ENCODE data around the gene MGLL.

The MGLL gene

GRCh38 chr3:127732879-127733350, 89.4 kb downstream of the MGLL start:
- H3K36me3 ChIP-seq (ENCODE audit: control insufficient read depth, insufficient read depth, low read length) = no peaks in the 10 kb centered on the region
- H3K9ac ChIP-seq (ENCODE audit: low read length) = no peak overlapping the region
- peaks cover 9% of the 10 kb centered on the region for H3K4me1 ChIP-seq (ENCODE audit: control insufficient read depth, insufficient read depth, low read length)
- no peaks in the 10 kb centered on the region for H3K27me3 ChIP-seq (ENCODE audit: control insufficient read depth, insufficient read depth, low read length)
- no peak overlapping the region for H3K27ac ChIP-seq (ENCODE audit: low read depth, low read length)
- no peak overlapping the region for H3K4me3 ChIP-seq (ENCODE audit: low read length)

- Histone ChIP-seq H3K27ac (ENCODE audit: low read depth, low read length) (no peak overlapping the region), H3K4me1 (ENCODE audit: control insufficient read depth, insufficient read depth, low read length) (peaks cover 9% of the 10 kb centered on the region), H3K36me3 (ENCODE audit: control insufficient read depth, insufficient read depth, low read length) (no peaks in the 10 kb centered on the region), H3K9ac (ENCODE audit: low read length) (no peak overlapping the region), H3K4me3 (ENCODE audit: low read length) (no peak overlapping the region), H3K27me3 (ENCODE audit: control insufficient read depth, insufficient read depth, low read length) (no peaks in the 10 kb centered on the region)
These were observed 90.0 kb downstream of the MGLL start for GRCh38 chr3:127732303-127732702.

DNA sequence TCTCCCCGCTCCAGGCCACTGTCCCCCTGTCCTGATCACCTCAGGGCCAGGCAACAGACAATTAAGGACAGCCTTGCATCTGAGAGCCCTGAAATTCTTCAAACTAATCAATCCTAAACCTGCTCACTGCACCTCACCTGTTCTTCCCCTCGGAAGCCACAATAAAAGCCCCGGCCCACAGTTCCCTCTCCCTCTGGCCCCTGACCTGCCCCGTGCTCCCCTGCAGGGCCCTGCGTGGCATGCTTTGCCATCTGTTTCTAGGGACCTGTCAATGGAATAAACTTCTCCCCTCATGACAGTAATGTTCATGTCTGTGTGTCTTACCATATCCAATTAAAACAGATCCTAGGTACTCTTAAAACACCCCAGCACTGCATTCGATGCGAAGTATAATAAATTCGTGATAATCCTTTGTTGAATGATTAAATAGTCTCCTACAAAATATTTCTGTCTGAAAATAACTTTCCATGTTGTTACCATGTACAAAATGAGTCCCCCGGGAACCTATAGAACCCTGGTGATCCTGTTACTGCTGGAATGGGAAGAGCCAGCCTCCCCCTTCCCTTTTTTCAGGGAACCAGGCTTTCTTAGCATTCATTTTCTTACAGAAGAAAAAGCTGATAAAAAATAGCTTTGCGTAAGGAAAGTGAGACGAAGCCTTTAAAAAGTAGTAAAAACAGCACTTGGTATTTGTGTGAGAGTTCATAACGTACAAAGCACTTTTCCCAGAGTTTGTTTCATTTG, 90.6 kb downstream of the MGLL start:
- H3K4me1 ChIP-seq (ENCODE audit: control insufficient read depth, insufficient read depth, low read length) = peaks cover 9% of the 10 kb centered on the region
- no peak overlapping the region for H3K27ac ChIP-seq (ENCODE audit: low read depth, low read length)
- H3K4me3 ChIP-seq (ENCODE audit: low read length) = no peak overlapping the region
- no peaks in the 10 kb centered on the region for H3K36me3 ChIP-seq (ENCODE audit: control insufficient read depth, insufficient read depth, low read length)
- no peak overlapping the region for H3K9ac ChIP-seq (ENCODE audit: low read length)
- H3K27me3 ChIP-seq (ENCODE audit: control insufficient read depth, insufficient read depth, low read length) = no peaks in the 10 kb centered on the region

DNA sequence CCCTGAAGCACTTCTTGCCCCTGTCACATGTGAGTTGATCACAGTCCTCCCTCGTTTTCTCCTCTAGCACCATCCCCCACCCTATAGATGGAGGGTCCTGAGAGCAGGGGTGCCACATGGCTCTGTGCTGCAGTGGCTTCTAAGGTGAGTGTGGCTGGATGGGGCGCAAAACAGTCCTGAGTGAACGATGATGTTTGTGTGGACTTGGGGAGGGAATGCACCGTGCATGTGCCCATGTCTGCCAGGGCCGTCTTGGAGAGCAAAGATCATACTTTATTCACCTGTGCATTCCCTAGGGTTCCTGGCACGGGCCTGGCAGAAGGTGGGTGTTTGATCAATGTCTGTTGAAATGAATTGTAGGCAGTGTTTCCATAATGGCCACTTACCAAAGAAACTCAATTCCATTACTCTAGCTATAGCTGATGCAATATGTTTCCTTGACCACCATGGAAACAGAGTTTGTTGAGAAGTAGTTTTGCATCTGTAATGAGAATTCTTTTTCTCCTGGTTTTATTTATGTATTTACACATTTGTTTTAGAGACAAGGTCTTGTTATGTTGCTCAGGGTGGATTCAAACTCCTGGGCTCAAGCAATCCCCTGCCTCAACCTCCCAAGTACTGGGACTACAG, 91.5 kb downstream of the MGLL start:
- Histone ChIP-seq H3K9ac (ENCODE audit: low read length) (no peak overlapping the region), H3K27me3 (ENCODE audit: control insufficient read depth, insufficient read depth, low read length) (no peaks in the 10 kb centered on the region), H3K4me1 (ENCODE audit: control insufficient read depth, insufficient read depth, low read length) (peaks cover 8% of the 10 kb centered on the region), H3K4me3 (ENCODE audit: low read length) (no peak overlapping the region), H3K36me3 (ENCODE audit: control insufficient read depth, insufficient read depth, low read length) (no peaks in the 10 kb centered on the region), H3K27ac (ENCODE audit: low read depth, low read length) (no peak overlapping the region)

DNA sequence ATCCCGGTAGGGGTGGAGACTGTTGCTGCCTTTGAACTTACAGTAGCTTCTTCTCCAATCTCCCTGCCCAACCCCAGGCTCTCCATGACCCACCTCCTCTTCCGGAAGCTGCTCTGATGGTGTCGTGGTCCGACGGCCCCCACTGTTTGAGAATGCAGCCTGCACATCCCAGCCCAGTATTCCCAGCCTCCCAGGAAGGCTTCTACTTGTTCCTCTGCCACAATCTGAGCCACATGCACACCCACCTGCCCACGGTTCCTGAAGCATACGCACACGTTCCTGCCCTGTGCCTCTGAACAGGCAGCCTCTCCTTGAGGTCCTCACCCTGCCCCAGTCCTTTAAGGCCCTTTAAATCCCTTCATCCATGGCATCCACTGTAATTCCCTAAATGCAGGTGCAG, 92.1 kb downstream of the MGLL start:
- Histone ChIP-seq H3K4me3 (ENCODE audit: low read length) (no peak overlapping the region), H3K9ac (ENCODE audit: low read length) (no peak overlapping the region), H3K27me3 (ENCODE audit: control insufficient read depth, insufficient read depth, low read length) (no peaks in the 10 kb centered on the region), H3K4me1 (ENCODE audit: control insufficient read depth, insufficient read depth, low read length) (peaks cover 4% of the 10 kb centered on the region), H3K27ac (ENCODE audit: low read depth, low read length) (no peak overlapping the region), H3K36me3 (ENCODE audit: control insufficient read depth, insufficient read depth, low read length) (no peaks in the 10 kb centered on the region)

DNA sequence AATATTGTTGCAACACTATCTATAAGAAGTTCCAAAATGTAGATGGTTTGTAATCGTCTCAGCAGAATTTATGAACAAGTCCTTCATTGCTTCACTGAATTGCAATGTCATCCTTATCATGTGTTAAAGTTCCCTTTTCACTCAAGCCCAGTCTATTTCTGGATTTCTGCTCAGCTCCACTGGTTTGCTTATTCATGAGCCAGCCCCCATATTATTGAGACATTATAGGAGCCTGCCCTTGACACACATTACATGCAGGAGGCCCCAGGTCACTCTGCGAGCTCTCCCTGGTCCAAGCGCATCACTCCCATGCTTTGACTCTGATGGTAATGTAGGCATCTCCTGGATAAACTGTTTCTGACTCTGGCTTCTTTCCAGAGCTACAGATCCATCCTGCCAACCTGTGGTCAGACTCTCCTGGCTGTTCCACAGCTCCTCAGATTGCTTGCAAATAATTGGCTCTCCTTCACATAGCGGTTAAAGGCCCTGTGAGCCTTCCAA, 92.7 kb downstream of the MGLL start:
- no peak overlapping the region for H3K4me3 ChIP-seq (ENCODE audit: low read length)
- H3K27me3 ChIP-seq (ENCODE audit: control insufficient read depth, insufficient read depth, low read length) = no peaks in the 10 kb centered on the region
- H3K9ac ChIP-seq (ENCODE audit: low read length) = no peak overlapping the region
- no peak overlapping the region for H3K27ac ChIP-seq (ENCODE audit: low read depth, low read length)
- no peaks in the 10 kb centered on the region for H3K36me3 ChIP-seq (ENCODE audit: control insufficient read depth, insufficient read depth, low read length)
- H3K4me1 ChIP-seq (ENCODE audit: control insufficient read depth, insufficient read depth, low read length) = peaks cover 4% of the 10 kb centered on the region

- Histone ChIP-seq H3K36me3 (ENCODE audit: control insufficient read depth, insufficient read depth, low read length) (no peaks in the 10 kb centered on the region), H3K27ac (ENCODE audit: low read depth, low read length) (no peak overlapping the region), H3K9ac (ENCODE audit: low read length) (no peak overlapping the region), H3K27me3 (ENCODE audit: control insufficient read depth, insufficient read depth, low read length) (no peaks in the 10 kb centered on the region), H3K4me1 (ENCODE audit: control insufficient read depth, insufficient read depth, low read length) (no peaks in the 10 kb centered on the region), H3K4me3 (ENCODE audit: low read length) (no peak overlapping the region)
These were observed 93.8 kb downstream of the MGLL start for GRCh38 chr3:127728417-127729015.

DNA sequence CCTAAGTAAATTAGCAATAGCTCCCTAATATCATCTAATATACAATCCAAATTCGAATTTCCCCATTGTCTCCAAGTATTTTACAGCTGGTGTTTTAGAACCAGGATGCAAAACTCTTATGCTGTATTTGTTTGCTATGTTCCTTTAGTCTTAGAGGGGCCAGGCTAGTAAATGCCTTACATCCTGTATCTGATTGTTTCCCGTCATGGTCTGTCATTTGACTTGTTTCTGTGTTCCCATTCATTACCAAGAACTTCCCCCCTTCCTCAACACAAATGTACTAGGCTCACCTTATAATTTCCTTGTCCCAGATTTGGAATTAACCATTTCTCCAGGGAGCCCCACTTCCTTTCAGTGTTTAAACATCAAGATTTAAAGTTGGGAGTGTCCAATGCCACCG, 95.4 kb downstream of the MGLL start:
- Histone ChIP-seq H3K9ac (ENCODE audit: low read length) (no peak overlapping the region), H3K4me1 (ENCODE audit: control insufficient read depth, insufficient read depth, low read length) (peaks cover 14% of the 10 kb centered on the region), H3K27ac (ENCODE audit: low read depth, low read length) (no peak overlapping the region), H3K27me3 (ENCODE audit: control insufficient read depth, insufficient read depth, low read length) (no peaks in the 10 kb centered on the region), H3K4me3 (ENCODE audit: low read length) (no peak overlapping the region), H3K36me3 (ENCODE audit: control insufficient read depth, insufficient read depth, low read length) (no peaks in the 10 kb centered on the region)

GRCh38 chr3:127723011-127723567, 99.2 kb downstream of the MGLL start:
- no peak overlapping the region for H3K9ac ChIP-seq (ENCODE audit: low read length)
- H3K27me3 ChIP-seq (ENCODE audit: control insufficient read depth, insufficient read depth, low read length) = no peaks in the 10 kb centered on the region
- H3K27ac ChIP-seq (ENCODE audit: low read depth, low read length) = peak overlapping the region; percentile 59
- peaks cover 34% of the 10 kb centered on the region for H3K4me1 ChIP-seq (ENCODE audit: control insufficient read depth, insufficient read depth, low read length)
- peaks cover 4% of the 10 kb centered on the region for H3K36me3 ChIP-seq (ENCODE audit: control insufficient read depth, insufficient read depth, low read length)
- H3K4me3 ChIP-seq (ENCODE audit: low read length) = no peak overlapping the region

DNA sequence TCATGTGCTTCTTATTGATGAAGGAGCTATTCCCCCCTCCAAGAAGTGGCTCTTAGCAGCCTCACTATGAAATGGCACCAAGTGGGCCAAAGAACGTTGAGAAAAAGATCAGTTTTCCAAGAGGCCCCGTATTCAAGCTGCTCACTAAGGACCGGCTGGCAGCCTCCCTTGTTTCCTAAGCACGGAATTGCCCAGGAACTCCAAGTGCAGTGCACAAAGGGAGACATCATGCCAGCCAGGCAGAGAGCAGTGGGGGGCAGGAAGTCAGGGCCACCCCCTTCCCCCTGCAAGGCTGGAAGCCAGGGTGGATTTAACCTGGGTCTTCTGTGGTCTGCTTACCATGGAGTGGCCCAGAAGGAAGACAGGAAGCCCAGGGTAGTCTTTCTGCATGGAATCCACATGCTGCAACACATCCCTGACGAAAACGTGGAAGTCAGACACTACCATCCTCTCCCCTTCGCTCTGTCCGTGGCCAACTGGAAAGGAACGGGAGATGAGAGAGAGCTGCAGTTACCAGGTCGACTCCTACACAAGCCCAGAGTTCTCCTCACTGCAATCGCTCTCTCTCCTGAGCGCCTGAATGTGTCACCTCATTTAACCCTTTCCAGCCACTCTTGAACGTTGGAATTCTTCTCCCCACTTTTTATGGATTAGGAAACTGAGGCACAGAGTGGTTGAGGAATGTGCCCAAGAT, 100.1 kb downstream of the MGLL start:
- Histone ChIP-seq H3K27me3 (ENCODE audit: control insufficient read depth, insufficient read depth, low read length) (no peaks in the 10 kb centered on the region), H3K27ac (ENCODE audit: low read depth, low read length) (peak overlapping the region; percentile 33), H3K4me3 (ENCODE audit: low read length) (no peak overlapping the region), H3K4me1 (ENCODE audit: control insufficient read depth, insufficient read depth, low read length) (peaks cover 35% of the 10 kb centered on the region), H3K36me3 (ENCODE audit: control insufficient read depth, insufficient read depth, low read length) (peaks cover 4% of the 10 kb centered on the region), H3K9ac (ENCODE audit: low read length) (no peak overlapping the region)

GRCh38 chr3:127720985-127721935, 101.1 kb downstream of the MGLL start:
- Histone ChIP-seq H3K9ac (ENCODE audit: low read length) (no peak overlapping the region), H3K4me1 (ENCODE audit: control insufficient read depth, insufficient read depth, low read length) (peaks cover 35% of the 10 kb centered on the region), H3K27ac (ENCODE audit: low read depth, low read length) (no peak overlapping the region), H3K36me3 (ENCODE audit: control insufficient read depth, insufficient read depth, low read length) (peaks cover 4% of the 10 kb centered on the region), H3K27me3 (ENCODE audit: control insufficient read depth, insufficient read depth, low read length) (no peaks in the 10 kb centered on the region), H3K4me3 (ENCODE audit: low read length) (no peak overlapping the region)
